GM10248 (cell line): Measurements from ENCODE around the gene TRIM7.

Experiments used
- CTCF ChIA-PET: fragments of 300-600 bp; sonication (Branson Sonifier 250); formaldehyde crosslinking; extraction: SDS; loops from one replicate; lab custom pipeline; 2021; ENCODE audit warnings: antibody characterized with exemption; lab: Yijun Ruan, JAX
- POLR2A ChIA-PET: fragments of 350-650 bp; sonication (Branson Sonifier 250); formaldehyde crosslinking; extraction: SDS; loops from one replicate; lab custom pipeline; 2020; ENCODE audit warnings: antibody characterized with exemption; lab: Yijun Ruan, JAX
- DNase-seq: peaks from one replicate; pipeline ENCODE4 v3.0.0; 2012; ENCODE audit errors: extremely low spot score
- CTCF ChIP-seq: IDR thresholded peaks from 2 replicates; pipeline ENCODE4 v1.5.1; 2012; ENCODE audit warnings: mild to moderate bottlenecking, low read depth; ENCODE audit errors: extremely low read depth, missing control alignments, control extremely low read depth

The TRIM7 gene

GRCh38 chr5:181224390-181225229, 19.6 kb upstream of the TRIM7 start:
- POLR2A ChIA-PET: interaction anchor here (0.5 to 2.3 kb wide), 4 partner anchors 10 to 26 kb away, joined by 3 to 15 read pairs (median 7); partner anchors contain the start of gene RACK1
- TF ChIP-seq CTCF: no peak
- CTCF ChIA-PET: interaction anchor here (1.0 to 1.2 kb wide), 4 partner anchors 24 to 35 kb away, joined by 3 read pairs; no protein-coding TSS in a partner anchor
- DNase-seq: no peak

- ChIA-PET CTCF (interaction anchor here (1.0 to 1.1 kb wide), 3 partner anchors 11 to 36 kb away, joined by 3 read pairs; no protein-coding TSS in a partner anchor), POLR2A (interaction anchor here (0.5 to 2.6 kb wide), 5 partner anchors 11 to 32 kb away, joined by 3 to 15 read pairs (median 7); partner anchors contain the start of gene RACK1)
- TF ChIP-seq CTCF: no peak
- no peak for DNase-seq
Measured at GRCh38 chr5:181223729-181224389, 18.9 kb upstream of the TRIM7 start.

- POLR2A ChIA-PET: interaction anchor here (2.0 to 2.6 kb wide), 3 partner anchors 12 to 32 kb away, joined by 7 to 15 read pairs (median 10); no protein-coding TSS in a partner anchor
- CTCF ChIA-PET: interaction anchor here (1.0 to 1.9 kb wide), 5 partner anchors 12 to 41 kb away, joined by 3 to 7 read pairs (median 4); no protein-coding TSS in a partner anchor
- TF ChIP-seq CTCF: no peak
Measured at GRCh38 chr5:181223058-181223728, 18.2 kb upstream of the TRIM7 start, which contains the start of gene TRIM41. TRIM41 (plus strand) TSS chr5:181223281; CDS start chr5:181224000, 719 bp downstream.

GRCh38 chr5:181222630-181223057, 17.6 kb upstream of the TRIM7 start:
- no peak for TF ChIP-seq CTCF
- ChIA-PET CTCF (interaction anchor here (1.0 to 1.9 kb wide), 4 partner anchors 16 to 59 kb away, joined by 4 to 7 read pairs (median 4); no protein-coding TSS in a partner anchor), POLR2A (interaction anchor here (0.5 to 2.6 kb wide), 3 partner anchors 12 to 35 kb away, joined by 4 to 15 read pairs (median 7); no protein-coding TSS in a partner anchor)
- DNase-seq: no peak

More at GRCh38 chr5:181223058-181223728, 18.2 kb upstream of the TRIM7 start, which contains the start of gene TRIM41:
- DNase-seq: peak; percentile 90

- no peak for TF ChIP-seq CTCF
- CTCF ChIA-PET: interaction anchor here (1.0 to 1.9 kb wide), 4 partner anchors 15 to 58 kb away, joined by 4 to 7 read pairs (median 4); no protein-coding TSS in a partner anchor
- peak; percentile 69 for DNase-seq
- POLR2A ChIA-PET: interaction anchor here (0.5 to 2.6 kb wide), 2 partner anchors 30 to 34 kb away, joined by 4 to 7 read pairs; no protein-coding TSS in a partner anchor
Measured at GRCh38 chr5:181221792-181222629, 17.0 kb upstream of the TRIM7 start.
